ENCODE measurements around the gene CD93. TPM values are rescaled to one million over a fixed set of nuclear protein-coding genes. Genes with fewer than 3 reads are reported as not detected.

Gene CD93
- polyA plus RNA-seq, 1 experiment, result 0.02 TPM

- no peak for DNase-seq (ENCODE audit: low read depth, low spot score)
- ChIA-PET POLR2A (no interaction called here), CTCF (no interaction called here)
- Histone ChIP-seq H3K27me3 (ENCODE audit: control insufficient read depth, insufficient read depth, low read length) (peaks cover 25% of the 10 kb centered on the region), H3K9me3 (ENCODE audit: control insufficient read depth, insufficient read depth, low read length) (no peaks in the 10 kb centered on the region), H3K27ac (ENCODE audit: low read depth, low read length) (no peak overlapping the region), H3K4me3 (ENCODE audit: low read depth, low read length) (no peak overlapping the region)
- TF ChIP-seq CTCF (IDR thresholded peaks at IDR 0.05; ENCODE audit: low read depth, low read length), result 0 out of 2 replicates have a peak, but pooled peaks have one; percentile 10
Observed at GRCh38 chr20:23079016-23079351, 7.1 kb downstream of the CD93 start.

GRCh38 chr20:23078351-23079015 lies 7.6 kb downstream of the CD93 start:
- CTCF ChIA-PET, result no interaction called here
- POLR2A ChIA-PET, result no interaction called here
- H3K4me3 ChIP-seq (ENCODE audit: low read depth, low read length), result no peak overlapping the region
- H3K27ac ChIP-seq (ENCODE audit: low read depth, low read length), result no peak overlapping the region
- TF ChIP-seq CTCF (IDR thresholded peaks at IDR 0.05; ENCODE audit: low read depth, low read length), result no peak
- H3K27me3 ChIP-seq (ENCODE audit: control insufficient read depth, insufficient read depth, low read length), result peaks cover 21% of the 10 kb centered on the region
- DNase-seq (ENCODE audit: low read depth, low spot score), result no peak
- H3K9me3 ChIP-seq (ENCODE audit: control insufficient read depth, insufficient read depth, low read length), result no peaks in the 10 kb centered on the region

- POLR2A ChIA-PET, result no interaction called here
- CTCF ChIA-PET, result interaction anchor here (0.5 kb wide), 1 partner anchor 54 kb away, joined by 3 read pairs; no protein-coding TSS in a partner anchor
Observed at GRCh38 chr20:23077277-23077676, 8.8 kb downstream of the CD93 start.

GRCh38 chr20:23074052-23074451 lies 12.1 kb downstream of the CD93 start:
- no peak for DNase-seq (ENCODE audit: low read depth, low spot score)
- ChIA-PET POLR2A (no interaction called here), CTCF (no interaction called here)
- H3K4me3 ChIP-seq (ENCODE audit: low read depth, low read length), result no peak overlapping the region
- peaks cover 10% of the 10 kb centered on the region for H3K27me3 ChIP-seq (ENCODE audit: control insufficient read depth, insufficient read depth, low read length)
- H3K9me3 ChIP-seq (ENCODE audit: control insufficient read depth, insufficient read depth, low read length), result no peaks in the 10 kb centered on the region
- TF ChIP-seq CTCF (IDR thresholded peaks at IDR 0.05; ENCODE audit: low read depth, low read length), result no peak
- no peak overlapping the region for H3K27ac ChIP-seq (ENCODE audit: low read depth, low read length)

More at GRCh38 chr20:23077277-23077676, 8.8 kb downstream of the CD93 start:
- H3K27me3 ChIP-seq (ENCODE audit: control insufficient read depth, insufficient read depth, low read length), result peaks cover 21% of the 10 kb centered on the region
- no peak overlapping the region for H3K27ac ChIP-seq (ENCODE audit: low read depth, low read length)
- no peaks in the 10 kb centered on the region for H3K9me3 ChIP-seq (ENCODE audit: control insufficient read depth, insufficient read depth, low read length)
- TF ChIP-seq CTCF (IDR thresholded peaks at IDR 0.05; ENCODE audit: low read depth, low read length), result no peak
- no peak overlapping the region for H3K4me3 ChIP-seq (ENCODE audit: low read depth, low read length)
- DNase-seq (ENCODE audit: low read depth, low spot score), result no peak

- ChIA-PET POLR2A (no interaction called here), CTCF (no interaction called here)
- H3K27ac ChIP-seq (ENCODE audit: low read depth, low read length), result no peak overlapping the region
- TF ChIP-seq CTCF (IDR thresholded peaks at IDR 0.05; ENCODE audit: low read depth, low read length), result no peak
- no peak for DNase-seq (ENCODE audit: low read depth, low spot score)
- H3K4me3 ChIP-seq (ENCODE audit: low read depth, low read length), result no peak overlapping the region
- no peaks in the 10 kb centered on the region for H3K9me3 ChIP-seq (ENCODE audit: control insufficient read depth, insufficient read depth, low read length)
- H3K27me3 ChIP-seq (ENCODE audit: control insufficient read depth, insufficient read depth, low read length), result peaks cover 7% of the 10 kb centered on the region
Observed at GRCh38 chr20:23072892-23073586, 13.1 kb downstream of the CD93 start.
